B cell (primary cell): ENCODE data around the gene ISLR. TPM values are rescaled to one million over a fixed set of nuclear protein-coding genes. Genes with fewer than 3 reads are reported as not detected.

Experiments used
- ATAC-seq: fragments of 200-7000 bp; cut with Tn5 transposase; one replicate; pipeline ENCODE4 v1.10.0; 2021; ENCODE audit warnings: low read depth, mild to moderate bottlenecking, moderate number of reproducible peaks, moderate library complexity
- CTCF ChIA-PET: fragments of 350-600 bp; sonication (Branson Sonifier 250); formaldehyde crosslinking; loops from one replicate; lab custom pipeline; 2021; ENCODE audit warnings: antibody characterized with exemption, inconsistent platforms; lab: Charles Lee
- POLR2A ChIA-PET: fragments of 350-600 bp; sonication (Branson Sonifier 250); formaldehyde crosslinking; loops from one replicate; lab custom pipeline; 2021; ENCODE audit warnings: antibody characterized with exemption; lab: Charles Lee
- DNase-seq: peaks from one replicate; pipeline ENCODE4 v3.0.0; 2013
- H2AFZ ChIP-seq: 2 replicates; pipeline ENCODE4 v1.6.1; 2012; ENCODE audit warnings: mild to moderate bottlenecking, low read depth, low read length; ENCODE audit not compliant: insufficient read depth, poor library complexity, severe bottlenecking
- H3K27ac ChIP-seq, 2 donors: 1 replicate in 1 of 2; 2 replicates in 1 of 2; pipeline ENCODE4 v1.5.1; 2012 to 2013; ENCODE audit warnings: low read length in 2 of 2, mild to moderate bottlenecking in 2 of 2, moderate library complexity in 1 of 2
- H3K27me3 ChIP-seq, 4 experiments: fragments of 200-600 bp in 1 of 4; sonication (generic) in 1 of 4; replicated peaks in 1 of 4; 1 replicate in 2 of 4; 2 replicates in 2 of 4; pipeline versions ENCODE4 v1.6.1 to v1.7.0; 2013 to 2016; ENCODE audit warnings: low read length in 3 of 4, mild to moderate bottlenecking in 2 of 4, mixed read lengths in 1 of 4, moderate library complexity in 1 of 4; ENCODE audit not compliant: insufficient read depth in 4 of 4, control insufficient read depth in 3 of 4; ENCODE audit errors: control extremely low read depth in 1 of 4
- H3K36me3 ChIP-seq, 2 experiments: replicated peaks in 1 of 2; 1 replicate in 1 of 2; 2 replicates in 1 of 2; pipeline versions ENCODE4 v1.6.1 to v1.7.1; 2013; ENCODE audit warnings: low read length in 1 of 2; ENCODE audit not compliant: insufficient read depth in 2 of 2, control insufficient read depth in 1 of 2; ENCODE audit errors: control extremely low read depth in 1 of 2, extremely low read depth in 1 of 2
- H3K4me1 ChIP-seq, 2 donors: fragments of 200-600 bp in 1 of 2; sonication (generic) in 1 of 2; 1 replicate in 1 of 2; 2 replicates in 1 of 2; pipeline versions ENCODE4 v1.5.1 to v1.6.1; 2013 to 2017; ENCODE audit warnings: low read length in 2 of 2; ENCODE audit not compliant: control insufficient read depth in 2 of 2, insufficient read depth in 2 of 2
- H3K4me2 ChIP-seq: replicated peaks from 2 replicates; pipeline ENCODE3; 2012; ENCODE audit warnings: mild to moderate bottlenecking, low read depth, low read length; ENCODE audit not compliant: poor library complexity, severe bottlenecking
- H3K4me3 ChIP-seq, 5 experiments: fragments of 200-600 bp in 1 of 5; sonication (generic) in 1 of 5; 1 replicate in 3 of 5; 2 replicates in 2 of 5; pipeline versions ENCODE4 v1.5.1 to v1.7.0; 2011 to 2016; ENCODE audit warnings: low read length in 4 of 5, mild to moderate bottlenecking in 4 of 5, low read depth in 2 of 5, control low read depth in 1 of 5, moderate library complexity in 1 of 5; ENCODE audit not compliant: insufficient read depth in 1 of 5; ENCODE audit errors: control extremely low read depth in 1 of 5, extremely low read depth in 1 of 5
- H3K79me2 ChIP-seq: fragments of 200-600 bp; sonication (generic); one replicate; pipeline ENCODE4 v1.6.0; 2016; ENCODE audit warnings: low read length; ENCODE audit not compliant: control insufficient read depth, insufficient read depth
- H3K9ac ChIP-seq: fragments of 200-600 bp; sonication (generic); 2 replicates; pipeline ENCODE4 v1.6.1; 2017; ENCODE audit warnings: mild to moderate bottlenecking, low read length, moderate library complexity
- H3K9me3 ChIP-seq, 3 donors: one replicate each; pipeline versions ENCODE4 v1.6.1 to v1.7.1; 2013; ENCODE audit warnings: low read length in 2 of 3; ENCODE audit not compliant: control insufficient read depth in 2 of 3, insufficient read depth in 1 of 3; ENCODE audit errors: control extremely low read depth in 1 of 3
- H4K20me1 ChIP-seq: 2 replicates; pipeline ENCODE4 v1.6.0; 2012; ENCODE audit warnings: mild to moderate bottlenecking, low read length; ENCODE audit not compliant: insufficient read depth, control insufficient read depth, poor library complexity, severe bottlenecking
- H3K27ac Mint-ChIP-seq: one replicate; pipeline ENCODE4 v1.8.0; 2021; ENCODE audit warnings: mixed read lengths
- H3K27me3 Mint-ChIP-seq: one replicate; pipeline ENCODE4 v1.8.0; 2021; ENCODE audit warnings: mixed read lengths
- H3K4me1 Mint-ChIP-seq: one replicate; pipeline ENCODE4 v1.8.0; 2021; ENCODE audit warnings: mixed read lengths
- H3K4me3 Mint-ChIP-seq: one replicate; pipeline ENCODE4 v1.8.0; 2021; ENCODE audit warnings: mixed read lengths
- H3K9me3 Mint-ChIP-seq: one replicate; pipeline ENCODE4 v1.8.0; 2022; ENCODE audit warnings: mixed read lengths; ENCODE audit not compliant: insufficient read depth
- EZH2 ChIP-seq: IDR thresholded peaks from 2 replicates; pipeline ENCODE4 v1.6.1; 2012; ENCODE audit warnings: borderline replicate concordance, low read depth, mild to moderate bottlenecking, moderate library complexity, low read length; ENCODE audit not compliant: insufficient read depth, poor library complexity, severe bottlenecking
- WGBS: methylation state at CpG from one replicate; pipeline ENCODE4 v1.1.5; 2013; ENCODE audit warnings: missing lambda C conversion rate; ENCODE audit not compliant: insufficient coverage; 5-methylcytosine and 5-hydroxymethylcytosine counted together
- intact Hi-C: fragments of 100-400 bp; cut with micrococcal nuclease; formaldehyde crosslinking; loops from one replicate; pipeline ENCODE4 v1.10.0; 2022
- polyA plus RNA-seq: library from polyadenylated mRNA; depleted of rRNA; stranded (reverse); fragments of >200 nt; gene quantifications from 2 replicates; pipeline ENCODE4 v1.2.3, GENCODE V29; 2012
- total RNA-seq, 2 donors: library from RNA; stranded (reverse); fragments of 120-200 nt in 1 of 2; gene quantifications; 1 replicate in 1 of 2; 2 replicates in 1 of 2; pipeline versions ENCODE4 v1.2.3 to v1.2.4, GENCODE V29; 2013 to 2022
- TF ChIP-seq, protein P1 (sequence below): fragments of 200-600 bp; IDR thresholded peaks from one replicate; pipeline ENCODE4 v1.8.0; 2022; ENCODE audit warnings: antibody characterized with exemption, mild to moderate bottlenecking

ISLR gene
- total and polyA plus RNA-seq, 2 donors (not counting 1 experiment from before 2014, with no cell fraction given): not detected

DNA sequence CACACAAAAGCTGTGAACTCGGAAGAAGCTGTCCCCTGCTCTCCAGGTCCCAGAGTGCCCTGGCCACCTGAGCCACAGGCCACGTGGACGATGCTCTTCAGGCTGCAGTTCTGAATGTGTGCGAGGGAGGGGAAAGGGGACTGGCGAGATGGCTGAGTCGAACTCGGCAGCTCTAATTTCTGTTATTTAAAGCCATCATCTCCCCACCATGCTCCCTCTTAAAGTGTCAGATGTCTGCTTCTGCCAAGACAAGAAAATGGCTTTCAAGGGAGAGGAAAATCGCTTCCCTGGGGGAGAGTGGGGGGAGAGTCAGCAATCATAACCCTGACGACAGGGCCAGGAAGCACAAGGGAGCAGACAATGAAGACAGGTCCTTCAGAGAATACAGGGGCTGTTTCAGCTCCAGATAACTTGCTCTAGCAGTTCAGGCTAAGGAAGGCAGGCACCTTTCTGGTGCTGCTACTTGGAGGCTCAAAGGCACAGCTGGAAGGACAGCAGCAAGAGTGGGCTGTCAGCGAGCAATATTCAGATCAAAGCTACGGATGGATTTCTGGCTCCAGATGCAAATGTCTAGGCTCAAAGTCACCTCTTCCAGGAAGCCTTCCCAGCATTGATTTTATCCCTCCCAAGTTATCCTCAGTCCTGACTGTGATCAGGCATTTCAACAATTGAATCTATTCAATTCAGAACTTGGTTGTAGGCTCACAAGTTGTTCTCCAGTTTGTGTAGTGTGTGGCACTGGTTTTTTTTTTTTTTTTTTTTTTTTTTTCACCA is 47.2 kb downstream of the ISLR start:
- TF ChIP-seq EZH2: no peak
- TF ChIP-seq, protein P1, sequence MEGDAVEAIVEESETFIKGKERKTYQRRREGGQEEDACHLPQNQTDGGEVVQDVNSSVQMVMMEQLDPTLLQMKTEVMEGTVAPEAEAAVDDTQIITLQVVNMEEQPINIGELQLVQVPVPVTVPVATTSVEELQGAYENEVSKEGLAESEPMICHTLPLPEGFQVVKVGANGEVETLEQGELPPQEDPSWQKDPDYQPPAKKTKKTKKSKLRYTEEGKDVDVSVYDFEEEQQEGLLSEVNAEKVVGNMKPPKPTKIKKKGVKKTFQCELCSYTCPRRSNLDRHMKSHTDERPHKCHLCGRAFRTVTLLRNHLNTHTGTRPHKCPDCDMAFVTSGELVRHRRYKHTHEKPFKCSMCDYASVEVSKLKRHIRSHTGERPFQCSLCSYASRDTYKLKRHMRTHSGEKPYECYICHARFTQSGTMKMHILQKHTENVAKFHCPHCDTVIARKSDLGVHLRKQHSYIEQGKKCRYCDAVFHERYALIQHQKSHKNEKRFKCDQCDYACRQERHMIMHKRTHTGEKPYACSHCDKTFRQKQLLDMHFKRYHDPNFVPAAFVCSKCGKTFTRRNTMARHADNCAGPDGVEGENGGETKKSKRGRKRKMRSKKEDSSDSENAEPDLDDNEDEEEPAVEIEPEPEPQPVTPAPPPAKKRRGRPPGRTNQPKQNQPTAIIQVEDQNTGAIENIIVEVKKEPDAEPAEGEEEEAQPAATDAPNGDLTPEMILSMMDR: no peak
- Histone ChIP-seq H3K79me2 (no peaks in the 10 kb centered on the region), H3K27me3 (peaks cover 0 to 9% (median 1%) of the 10 kb centered on the region in 4 experiments), H3K9me3 (no peaks in the 10 kb centered on the region), H3K4me1 (no peaks in the 10 kb centered on the region), H3K4me2 (no peak overlapping the region), H3K27ac (no peak overlapping the region), H3K36me3 (no peaks in the 10 kb centered on the region), H4K20me1 (no peaks in the 10 kb centered on the region), H3K9ac (no peak overlapping the region), H2AFZ (no peak overlapping the region), H3K4me3 (no peak overlapping the region)
- no peak overlapping the region for H3K27ac Mint-ChIP-seq
- H3K27me3 Mint-ChIP-seq: peaks cover 42% of the 10 kb centered on the region
- ATAC-seq: no peak
- H3K4me1 Mint-ChIP-seq: no peaks in the 10 kb centered on the region
- H3K4me3 Mint-ChIP-seq: no peak overlapping the region
- intact Hi-C loops: no loop called here
- CTCF ChIA-PET: interaction anchor here (0.6 kb wide), 1 partner anchor 593 kb away, joined by 3 read pairs; no protein-coding TSS in a partner anchor
- no peaks in the 10 kb centered on the region for H3K9me3 Mint-ChIP-seq
- whole genome bisulfite sequencing: 73% methylated on average over 5 of the region's 11 CpGs
- DNase-seq: no peak
- POLR2A ChIA-PET: no interaction called here
